ENCODE measurements around the gene RPL19. TPM values are rescaled to one million over a fixed set of nuclear protein-coding genes. Genes with fewer than 3 reads are reported as not detected.

The RPL19 gene
- total and polyA plus RNA-seq, 12 donors = 907 to 3,029 (median 991) TPM

- intact Hi-C loops (cut with DNase I) = no loop called here
- 33 to 43% methylated on average over 8 of the region's 8 CpGs for WGBS, 2 donors
Measured at GRCh38 chr17:39219647-39220154, 19.6 kb downstream of the RPL19 start.

GRCh38 chr17:39221572-39221971 is 21.5 kb downstream of the RPL19 start:
- H3K27me3 ChIP-seq = peaks cover 14 to 45% (median 23%) of the 10 kb centered on the region in 7 donors
- ATAC-seq (no peak), DNase-seq (no peak)
- intact Hi-C loops (cut with DNase I) = no loop called here
- H3K27ac ChIP-seq = no peak overlapping the region
- H3K4me1 ChIP-seq = peaks cover 7 to 33% (median 22%) of the 10 kb centered on the region in 9 donors
- no peak overlapping the region for H3K4me3 ChIP-seq
- TF ChIP-seq CTCF (IDR thresholded peaks at IDR 0.05) = no peak
- H3K36me3 ChIP-seq = no peaks in the 10 kb centered on the region
- 94 to 95% methylated on average over 6 of the region's 6 CpGs for WGBS, 2 donors
- H3K9me3 ChIP-seq = no peaks in the 10 kb centered on the region

More at GRCh38 chr17:39219647-39220154, 19.6 kb downstream of the RPL19 start:
- H3K27me3 ChIP-seq = peaks cover 0 to 26% (median 6%) of the 10 kb centered on the region in 7 donors
- peak in 1 of 2 donors; percentile 63 for DNase-seq
- ATAC-seq = peak; percentile 23 to 83 (median 73)
- peak overlapping the region in 6 of 10 donors; percentile 3 to 63 (median 30) for H3K27ac ChIP-seq
- H3K9me3 ChIP-seq = no peaks in the 10 kb centered on the region
- H3K36me3 ChIP-seq = no peaks in the 10 kb centered on the region
- peaks cover 0 to 14% (median 4%) of the 10 kb centered on the region in 9 donors for H3K4me1 ChIP-seq
- H3K4me3 ChIP-seq = no peak overlapping the region
- no peak for TF ChIP-seq CTCF (IDR thresholded peaks at IDR 0.05)

- Histone ChIP-seq H3K27ac (no peak overlapping the region), H3K4me1 (peaks cover 7 to 34% (median 25%) of the 10 kb centered on the region in 9 donors), H3K27me3 (peaks cover 14 to 50% (median 29%) of the 10 kb centered on the region in 7 donors), H3K4me3 (no peak overlapping the region), H3K9me3 (no peaks in the 10 kb centered on the region), H3K36me3 (no peaks in the 10 kb centered on the region)
- ATAC-seq (no peak), DNase-seq (no peak)
- no peak for TF ChIP-seq CTCF (IDR thresholded peaks at IDR 0.05)
- intact Hi-C loops (cut with DNase I) = no loop called here
- WGBS, 2 donors = 62 to 65% methylated on average over 7 of the region's 7 CpGs
Measured at GRCh38 chr17:39222151-39222550, 22.1 kb downstream of the RPL19 start.

- Histone ChIP-seq H3K9me3 (no peaks in the 10 kb centered on the region), H3K27ac (no peak overlapping the region), H3K4me1 (peaks cover 7 to 34% (median 25%) of the 10 kb centered on the region in 9 donors), H3K27me3 (peaks cover 14 to 51% (median 39%) of the 10 kb centered on the region in 7 donors), H3K4me3 (no peak overlapping the region), H3K36me3 (no peaks in the 10 kb centered on the region)
- WGBS, 2 donors = 81 to 83% methylated on average over 9 of the region's 9 CpGs
- no peak for DNase-seq
- intact Hi-C loops (cut with DNase I) = no loop called here
- TF ChIP-seq CTCF (IDR thresholded peaks at IDR 0.05) = no peak
- ATAC-seq = no peak
Measured at GRCh38 chr17:39222866-39223834, 23.1 kb downstream of the RPL19 start.
